GM19395 (cell line): ENCODE results near the gene SH3GL2.

Experiments
- ATAC-seq: cut with Tn5 transposase; IDR thresholded peaks from one replicate; pipeline ENCODE4 v1.9.1; 2021; ENCODE audit warnings: mild to moderate bottlenecking, moderate library complexity; ENCODE audit not compliant: unreplicated experiment

The SH3GL2 gene

DNA sequence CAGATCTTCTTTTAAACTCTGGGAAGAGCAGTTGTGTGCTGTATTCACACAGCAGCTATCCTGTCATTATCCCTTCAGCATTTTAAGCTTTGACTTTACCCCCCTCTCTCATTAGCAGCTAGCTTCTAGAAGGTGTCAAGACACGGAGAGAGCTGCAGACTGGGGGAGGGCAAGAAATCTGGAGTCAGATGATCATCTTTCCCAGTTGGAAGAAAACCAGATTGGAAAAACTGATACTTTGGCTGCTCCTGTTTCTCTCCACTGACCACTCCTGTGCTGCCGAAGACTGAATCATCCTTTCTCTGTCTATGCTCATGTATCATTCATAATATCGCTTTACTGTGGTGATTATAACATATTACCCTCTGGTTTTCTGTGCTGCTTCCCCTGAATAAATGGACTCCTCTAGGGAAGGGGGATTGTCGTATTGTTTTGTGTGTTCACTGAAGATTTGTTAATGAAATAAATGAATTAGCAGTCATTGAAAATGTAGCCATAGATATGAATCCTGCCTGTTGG is 75.1 kb downstream of the SH3GL2 start:
- no peak for ATAC-seq

DNA sequence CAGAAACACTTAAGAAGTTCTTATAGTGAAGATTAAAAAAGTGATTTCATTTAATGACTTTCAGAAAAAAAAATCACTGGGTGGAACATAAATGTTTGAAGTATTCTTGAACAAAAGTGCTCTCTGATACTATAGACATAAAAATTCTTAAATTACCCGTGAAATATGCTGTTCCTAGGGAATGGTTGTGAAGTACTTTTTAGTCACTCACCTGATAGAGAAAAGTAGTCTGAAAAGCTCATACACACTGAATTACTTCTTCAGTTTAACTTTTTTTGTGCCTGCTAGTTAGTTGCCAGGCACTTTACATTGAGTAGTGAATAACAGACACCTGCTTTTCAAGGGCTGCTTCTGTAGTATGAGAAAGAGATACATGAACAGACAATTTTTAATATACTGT is 78.0 kb downstream of the SH3GL2 start:
- no peak for ATAC-seq

- ATAC-seq: no peak
Observed at GRCh38 chr9:17658237-17658636, 79.4 kb downstream of the SH3GL2 start.

GRCh38 chr9:17660158-17660557 is 81.3 kb downstream of the SH3GL2 start:
- no peak for ATAC-seq

DNA sequence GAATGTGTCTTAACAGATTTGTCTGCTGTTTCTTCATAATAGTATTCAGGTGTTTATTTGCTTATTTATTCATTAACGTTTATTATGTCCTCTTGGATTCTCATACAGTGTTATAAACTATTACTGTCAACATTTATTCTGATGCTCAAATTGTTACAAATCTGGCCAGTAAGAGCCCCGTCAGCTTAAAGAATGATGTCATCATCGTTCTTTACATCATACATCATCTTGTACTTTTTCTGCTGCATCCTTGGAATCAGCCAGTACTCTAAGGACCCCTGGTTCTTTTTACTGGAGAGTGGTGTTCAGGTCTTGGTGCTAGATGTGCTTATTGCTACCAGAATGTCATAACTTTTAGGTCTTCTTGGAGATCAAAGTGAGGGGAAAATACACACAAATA is 86.6 kb downstream of the SH3GL2 start:
- no peak for ATAC-seq

GRCh38 chr9:17669206-17669605 is 90.3 kb downstream of the SH3GL2 start:
- ATAC-seq: peak; percentile 75

- no peak for ATAC-seq
Observed at GRCh38 chr9:17682684-17683083, 103.8 kb downstream of the SH3GL2 start.

GRCh38 chr9:17688834-17689233 is 110.0 kb downstream of the SH3GL2 start:
- ATAC-seq: no peak

GRCh38 chr9:17694336-17694735 is 115.5 kb downstream of the SH3GL2 start:
- ATAC-seq: no peak

- no peak for ATAC-seq
Observed at GRCh38 chr9:17695482-17695881, 116.6 kb downstream of the SH3GL2 start.

DNA sequence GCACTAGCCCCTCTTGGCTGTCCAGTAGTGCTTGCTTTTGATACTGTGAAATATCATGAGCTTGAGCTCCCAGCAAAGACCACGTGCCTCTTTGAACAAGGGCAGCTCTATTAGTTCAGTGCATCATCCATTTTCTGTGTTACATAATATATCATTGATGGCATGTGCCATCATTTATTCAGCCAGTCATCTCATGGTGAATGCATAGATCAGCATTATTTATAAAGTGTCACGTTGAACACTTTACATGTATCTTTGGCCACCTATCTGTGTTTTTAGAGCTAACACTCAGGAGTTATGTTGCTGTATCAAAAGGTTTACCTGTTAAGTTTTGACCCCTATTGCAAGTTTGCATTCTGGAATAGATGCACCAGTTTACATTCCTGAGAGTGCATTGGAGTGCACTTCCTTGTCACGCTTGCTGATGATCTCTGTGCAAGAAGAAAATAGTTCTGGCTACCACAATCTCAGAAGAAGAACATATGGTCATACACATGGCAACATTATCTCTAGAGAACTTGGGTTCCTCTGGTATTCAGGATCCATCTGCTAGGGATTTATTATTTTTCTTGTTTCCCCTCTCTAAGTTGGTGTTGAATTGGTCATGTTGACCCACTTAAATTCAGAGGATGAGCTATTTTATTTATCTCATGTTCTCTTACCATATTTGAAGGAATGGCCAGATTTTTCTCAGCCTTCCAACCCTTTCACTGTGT is 120.9 kb downstream of the SH3GL2 start:
- no peak for ATAC-seq

DNA sequence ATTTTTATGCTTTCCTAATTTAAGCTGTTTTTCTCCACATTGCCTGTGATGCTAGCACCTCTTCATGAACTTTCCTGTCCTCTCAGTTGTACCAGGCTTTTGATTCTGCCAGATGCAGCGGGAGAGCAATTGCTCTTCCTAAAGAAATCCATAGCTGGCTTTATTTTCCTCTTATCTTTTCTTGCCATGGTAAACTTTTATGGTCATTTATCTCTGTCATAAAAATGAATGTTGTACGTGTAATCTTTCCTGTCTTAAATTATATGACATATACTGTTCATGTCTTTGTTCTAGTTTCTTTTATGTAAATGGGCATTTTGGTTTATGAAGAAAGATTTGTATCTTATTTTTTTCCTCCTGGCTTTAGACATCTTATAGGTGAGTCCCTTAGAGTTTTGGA is 127.5 kb downstream of the SH3GL2 start:
- no peak for ATAC-seq

DNA sequence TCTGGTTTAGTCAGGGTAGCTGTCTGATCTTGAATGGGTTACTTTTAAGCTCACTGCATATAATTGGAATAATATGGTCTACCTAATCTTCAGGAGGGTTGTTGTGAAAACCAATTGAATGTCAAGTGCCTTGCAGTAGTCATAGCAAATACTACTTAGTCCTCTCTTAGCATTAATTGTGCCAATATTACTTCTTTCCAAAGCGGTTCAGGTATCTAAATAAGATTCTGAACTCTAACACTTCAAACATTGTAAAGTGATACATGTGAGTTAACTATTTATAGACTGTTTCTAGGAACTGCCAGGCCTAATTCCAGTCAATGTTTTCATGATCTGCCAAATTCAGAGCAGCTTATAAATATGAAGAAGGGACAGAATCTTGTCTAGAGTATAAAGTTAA is 140.2 kb downstream of the SH3GL2 start:
- ATAC-seq: no peak

- no peak for ATAC-seq
Observed at GRCh38 chr9:17721954-17722353, 143.1 kb downstream of the SH3GL2 start.

- no peak for ATAC-seq
Observed at GRCh38 chr9:17723656-17724055, 144.8 kb downstream of the SH3GL2 start.

- ATAC-seq: no peak
Observed at GRCh38 chr9:17725399-17726010, 146.6 kb downstream of the SH3GL2 start.

DNA sequence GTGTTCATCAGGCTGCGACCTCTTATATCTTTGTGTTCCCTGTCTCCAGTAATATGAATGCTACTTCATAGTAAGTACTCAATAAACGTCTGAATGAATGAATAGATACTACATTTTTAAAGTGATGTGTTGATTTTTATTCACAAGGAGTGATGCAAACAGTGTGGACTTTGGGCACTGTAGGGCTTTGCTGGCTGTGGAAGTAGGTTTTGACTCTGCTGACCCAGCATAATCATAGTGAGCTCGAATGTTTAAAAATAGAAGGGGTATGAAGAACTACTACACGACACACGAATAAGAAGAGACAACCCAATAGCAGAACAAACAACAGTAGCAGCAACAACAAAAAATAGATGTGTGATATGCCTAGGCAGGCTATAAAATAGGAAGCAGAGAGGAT is 147.4 kb downstream of the SH3GL2 start:
- no peak for ATAC-seq

GRCh38 chr9:17730899-17731298 is 152.0 kb downstream of the SH3GL2 start:
- no peak for ATAC-seq

DNA sequence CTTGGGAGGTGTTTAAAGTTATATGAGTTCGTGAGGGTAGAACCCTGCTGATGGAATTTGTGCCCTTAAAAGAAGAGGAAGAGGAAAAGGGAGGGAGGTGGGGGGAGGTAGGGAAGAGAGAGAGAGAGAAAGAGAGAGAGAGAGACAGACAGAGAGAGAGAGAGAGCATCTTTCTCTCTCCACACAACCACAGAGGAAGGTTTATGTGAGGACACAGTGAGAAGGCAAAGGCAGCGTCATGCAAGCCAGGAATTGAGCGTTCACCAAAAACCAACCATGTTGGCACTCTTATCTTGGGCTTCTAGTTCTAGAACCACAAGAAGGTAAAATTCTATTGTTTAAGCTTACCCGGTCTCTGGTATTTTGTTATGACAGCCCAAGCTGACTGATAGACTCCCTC is 152.4 kb downstream of the SH3GL2 start:
- no peak for ATAC-seq

DNA sequence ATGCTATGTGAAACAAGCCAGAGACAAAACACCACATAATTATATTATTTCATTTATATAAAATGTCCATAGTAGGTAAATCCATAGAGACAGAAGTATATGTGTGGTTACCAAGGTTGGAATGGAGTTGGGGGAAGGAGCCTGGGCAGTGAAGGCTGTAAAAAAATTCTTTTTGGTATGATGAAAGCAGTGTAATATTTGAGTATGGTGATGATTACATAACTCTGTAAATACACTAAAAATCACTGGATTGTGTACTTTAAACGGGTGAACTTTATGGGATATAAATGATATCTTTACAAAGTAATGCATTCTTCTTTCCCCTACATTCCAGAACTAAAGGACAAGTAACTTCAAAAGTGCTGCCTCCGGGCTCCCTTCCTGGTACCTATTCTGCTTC is 155.8 kb downstream of the SH3GL2 start:
- no peak for ATAC-seq

DNA sequence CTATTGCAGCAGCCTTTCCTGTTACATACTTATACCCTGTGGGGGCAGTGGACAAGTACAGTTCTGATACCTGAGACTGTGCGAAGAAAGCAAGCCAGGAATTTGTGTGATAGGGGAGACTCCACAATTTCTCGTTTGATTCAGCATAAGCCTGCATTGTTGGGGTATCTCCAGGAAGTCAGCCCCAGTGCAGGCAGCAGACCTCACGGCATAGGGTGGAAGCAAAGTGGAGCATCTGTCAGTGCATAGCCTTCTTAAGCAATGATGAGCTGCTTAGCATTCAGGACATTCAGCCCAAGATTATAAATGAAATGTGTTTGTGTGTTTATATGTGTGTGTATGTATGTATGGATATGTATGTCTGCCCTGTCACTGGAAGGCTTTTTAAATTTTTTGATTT is 157.0 kb downstream of the SH3GL2 start:
- no peak for ATAC-seq

DNA sequence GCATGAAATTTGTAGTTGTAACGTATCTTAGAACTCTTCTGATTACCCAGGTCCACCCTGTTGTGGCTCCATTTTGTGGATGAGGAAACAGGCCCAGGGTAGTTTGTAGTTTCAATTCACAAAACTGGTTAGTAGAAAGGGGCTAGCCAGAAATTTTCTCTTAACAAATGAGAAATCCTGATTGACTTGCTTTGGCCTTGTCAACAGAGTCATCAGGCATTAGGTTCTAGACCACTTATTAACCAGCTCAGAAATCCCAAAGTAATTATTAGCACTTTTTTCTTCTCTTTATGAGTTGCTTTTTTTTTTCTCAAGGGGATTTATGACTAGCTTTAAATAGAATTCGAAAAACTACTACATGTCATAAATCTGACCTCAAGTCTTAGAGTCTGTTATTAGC is 160.2 kb downstream of the SH3GL2 start:
- no peak for ATAC-seq

GRCh38 chr9:17739736-17740135 is 160.9 kb downstream of the SH3GL2 start:
- ATAC-seq: no peak
